Natural killer cell (primary cell): ENCODE measurements around the gene MSANTD7. TPM values are rescaled to one million over a fixed set of nuclear protein-coding genes. Genes with fewer than 3 reads are reported as not detected.

Experiments used
- ATAC-seq, 3 donors: fragments of 150-1000 bp in 2 of 3; fragments of 200-7000 bp in 1 of 3; cut with Tn5 transposase; 1 replicate in 1 of 3; 2 replicates in 2 of 3; pipeline ENCODE4 v1.10.0; 2021; ENCODE audit warnings: mild to moderate bottlenecking in 2 of 3, moderate library complexity in 2 of 3
- DNase-seq, 2 donors: peaks; one replicate each; pipeline versions ENCODE4 v3.0.0 to v3.0.0-alpha.2; 2013 to 2021; ENCODE audit warnings: mixed read lengths in 1 of 2
- H3K27ac ChIP-seq: one replicate; pipeline ENCODE4 v1.5.1; 2013; ENCODE audit warnings: mild to moderate bottlenecking, low read length
- H3K27me3 ChIP-seq: one replicate; pipeline ENCODE4 v1.6.1; 2013; ENCODE audit warnings: low read length; ENCODE audit not compliant: control insufficient read depth, insufficient read depth
- H3K36me3 ChIP-seq: one replicate; pipeline ENCODE4 v1.6.1; 2013; ENCODE audit warnings: low read length; ENCODE audit not compliant: control insufficient read depth, insufficient read depth
- H3K4me1 ChIP-seq: one replicate; pipeline ENCODE4 v1.6.1; 2013; ENCODE audit warnings: low read length; ENCODE audit not compliant: control insufficient read depth, insufficient read depth
- H3K4me3 ChIP-seq: one replicate; pipeline ENCODE4 v1.5.1; 2013; ENCODE audit warnings: low read length
- H3K9me3 ChIP-seq: one replicate; pipeline ENCODE4 v1.6.1; 2013; ENCODE audit warnings: low read length; ENCODE audit not compliant: control insufficient read depth, insufficient read depth
- H3K27ac Mint-ChIP-seq, 2 donors: one replicate each; pipeline ENCODE4 v1.8.0; 2022; ENCODE audit warnings: mild to moderate bottlenecking in 2 of 2, mixed read lengths in 2 of 2, moderate library complexity in 1 of 2
- H3K27me3 Mint-ChIP-seq, 2 donors: one replicate each; pipeline ENCODE4 v1.8.0; 2022; ENCODE audit warnings: low read depth in 2 of 2, mixed read lengths in 2 of 2
- H3K36me3 Mint-ChIP-seq: one replicate; pipeline ENCODE4 v1.8.0; 2022; ENCODE audit warnings: mixed read lengths
- H3K4me1 Mint-ChIP-seq, 2 donors: one replicate each; pipeline ENCODE4 v1.8.0; 2022; ENCODE audit warnings: mixed read lengths in 2 of 2
- H3K4me3 Mint-ChIP-seq: one replicate; pipeline ENCODE4 v1.8.0; 2022; ENCODE audit warnings: mild to moderate bottlenecking, moderate library complexity, mixed read lengths
- H3K9me3 Mint-ChIP-seq, 2 donors: one replicate each; pipeline ENCODE4 v1.8.0; 2022; ENCODE audit warnings: mixed read lengths in 2 of 2
- CTCF ChIP-seq: fragments of 200-600 bp; IDR thresholded peaks from one replicate; pipeline ENCODE4 v1.8.0; 2022; ENCODE audit warnings: antibody characterized with exemption
- WGBS: methylation state at CpG from one replicate; pipeline ENCODE4 v1.1.7; 2013; ENCODE audit warnings: missing lambda C conversion rate; ENCODE audit not compliant: insufficient coverage; 5-methylcytosine and 5-hydroxymethylcytosine counted together
- intact Hi-C: fragments of 100-400 bp; cut with micrococcal nuclease; formaldehyde crosslinking; loops from one replicate; pipeline ENCODE4 v1.14.2; 2022
- total RNA-seq, 4 donors: library from RNA; stranded (reverse); fragments of 120-200 nt in 1 of 4; gene quantifications; one replicate each; pipeline versions ENCODE4 v1.2.3 to v1.2.4, GENCODE V29; 2013 to 2022

Gene MSANTD7
- total RNA-seq, 3 donors from 2014 or later (not counting 1 experiment from before 2014, with no cell fraction given), result 19.6 to 25.1 (median 24.0) TPM

- Mint-ChIP-seq H3K9me3 (no peaks in the 10 kb centered on the region), H3K27ac (no peak overlapping the region), H3K36me3 (peaks cover 7% of the 10 kb centered on the region), H3K4me3 (no peak overlapping the region), H3K4me1 (peaks cover 15 to 16% of the 10 kb centered on the region in 2 donors), H3K27me3 (no peaks in the 10 kb centered on the region)
- H3K27me3 ChIP-seq, result no peaks in the 10 kb centered on the region
- no peak overlapping the region for H3K27ac ChIP-seq
- DNase-seq (no peak), ATAC-seq (no peak)
- H3K4me3 ChIP-seq, result no peak overlapping the region
- peaks cover 44% of the 10 kb centered on the region for H3K36me3 ChIP-seq
- 98% methylated on average over 15 of the region's 15 CpGs for WGBS
- TF ChIP-seq CTCF, result no peak
- no peaks in the 10 kb centered on the region for H3K9me3 ChIP-seq
- intact Hi-C loops, result no loop called here
- peaks cover 8% of the 10 kb centered on the region for H3K4me1 ChIP-seq
These were observed 5.4 kb downstream of the MSANTD7 start for GRCh38 chr10:14843327-14843988.

DNA sequence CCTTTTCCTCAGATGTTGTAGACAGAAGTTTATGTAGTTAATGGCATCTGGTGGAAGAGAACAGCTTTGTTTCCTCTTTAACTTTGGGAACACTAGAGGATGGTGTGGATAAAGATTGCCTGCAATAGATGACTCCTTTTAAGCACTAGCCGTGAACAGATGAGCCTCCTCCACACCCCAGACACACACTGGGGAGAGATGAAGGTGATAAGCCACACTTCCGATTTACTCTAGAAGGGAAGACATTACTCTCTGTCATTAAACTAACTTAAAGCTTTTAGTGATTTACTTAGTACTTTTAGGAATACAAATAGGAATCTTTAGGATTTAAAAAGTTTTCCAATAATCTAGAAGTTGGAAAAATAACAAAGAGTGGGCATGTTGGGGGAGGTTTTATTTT is 6.8 kb downstream of the MSANTD7 start:
- Mint-ChIP-seq H3K27me3 (no peaks in the 10 kb centered on the region), H3K36me3 (peaks cover 7% of the 10 kb centered on the region), H3K9me3 (no peaks in the 10 kb centered on the region), H3K4me1 (peaks cover 6% of the 10 kb centered on the region in 2 donors), H3K27ac (peak overlapping the region in 1 of 2 donors; percentile 34), H3K4me3 (no peak overlapping the region)
- Histone ChIP-seq H3K4me3 (no peak overlapping the region), H3K27ac (no peak overlapping the region), H3K27me3 (no peaks in the 10 kb centered on the region), H3K36me3 (peaks cover 53% of the 10 kb centered on the region), H3K4me1 (no peaks in the 10 kb centered on the region), H3K9me3 (no peaks in the 10 kb centered on the region)
- DNase-seq (no peak), ATAC-seq (peak in 1 of 3 donors; percentile 32)
- TF ChIP-seq CTCF, result no peak
- intact Hi-C loops, result no loop called here
- WGBS, result no CpG with 5 or more reads among the region's 2 CpGs

- H3K9me3 Mint-ChIP-seq, result no peaks in the 10 kb centered on the region
- H3K4me1 Mint-ChIP-seq, result no peaks in the 10 kb centered on the region
- H3K36me3 Mint-ChIP-seq, result no peaks in the 10 kb centered on the region
- 100% methylated on average over 3 of the region's 3 CpGs for WGBS
- intact Hi-C loops, result no loop called here
- DNase-seq, result no peak
- TF ChIP-seq CTCF, result no peak
- no peaks in the 10 kb centered on the region for H3K27me3 Mint-ChIP-seq
- H3K27ac Mint-ChIP-seq, result no peak overlapping the region
- no peaks in the 10 kb centered on the region for H3K27me3 ChIP-seq
- no peaks in the 10 kb centered on the region for H3K9me3 ChIP-seq
- no peak overlapping the region for H3K4me3 Mint-ChIP-seq
- no peaks in the 10 kb centered on the region for H3K4me1 ChIP-seq
- no peak for ATAC-seq
- H3K4me3 ChIP-seq, result no peak overlapping the region
- H3K36me3 ChIP-seq, result peaks cover 54% of the 10 kb centered on the region
- no peak overlapping the region for H3K27ac ChIP-seq
These were observed 14.1 kb downstream of the MSANTD7 start for GRCh38 chr10:14852236-14852635.

DNA sequence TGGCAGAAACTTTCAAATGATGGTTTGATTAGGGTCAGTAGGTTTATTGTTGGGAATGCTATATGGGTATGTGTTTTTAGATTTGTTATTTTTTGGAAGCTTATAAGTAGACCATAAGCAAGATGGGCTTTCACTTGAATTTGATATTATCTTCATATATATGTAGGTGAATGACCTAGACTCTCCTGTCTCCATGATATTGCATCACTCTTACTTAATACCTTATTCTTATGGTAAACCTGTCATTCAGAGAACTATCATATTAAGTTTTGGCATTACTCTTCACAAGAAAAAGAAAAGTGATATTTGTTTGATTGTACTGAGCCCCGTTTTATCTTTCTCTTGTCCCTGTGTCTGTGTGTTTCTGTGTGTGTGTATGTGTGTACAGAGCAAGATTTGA is 17.3 kb downstream of the MSANTD7 start:
- no peak for TF ChIP-seq CTCF
- intact Hi-C loops, result no loop called here
- DNase-seq, result no peak
- Mint-ChIP-seq H3K9me3 (no peaks in the 10 kb centered on the region), H3K27ac (no peak overlapping the region), H3K4me1 (peaks cover 8 to 12% of the 10 kb centered on the region in 2 donors), H3K4me3 (no peak overlapping the region), H3K27me3 (no peaks in the 10 kb centered on the region), H3K36me3 (peaks cover 13% of the 10 kb centered on the region)
- Histone ChIP-seq H3K27me3 (no peaks in the 10 kb centered on the region), H3K4me1 (no peaks in the 10 kb centered on the region), H3K4me3 (no peak overlapping the region), H3K36me3 (peaks cover 46% of the 10 kb centered on the region), H3K27ac (no peak overlapping the region), H3K9me3 (no peaks in the 10 kb centered on the region)
- WGBS, result 100% methylated on average over 1 of the region's 1 CpG
- ATAC-seq, result no peak
